COLO829 (cell line): Measurements from ENCODE around the gene NFILZ.
"Not testable (repeated sequence)": the region's sequence is repeated elsewhere in the genome, so short reads cannot be mapped to it uniquely, and the experiment has no call there.

Experiments
- DNase-seq: peaks from one replicate; pipeline ENCODE4 v3.0.0; 2012; ENCODE audit warnings: low spot score

Gene NFILZ

DNA sequence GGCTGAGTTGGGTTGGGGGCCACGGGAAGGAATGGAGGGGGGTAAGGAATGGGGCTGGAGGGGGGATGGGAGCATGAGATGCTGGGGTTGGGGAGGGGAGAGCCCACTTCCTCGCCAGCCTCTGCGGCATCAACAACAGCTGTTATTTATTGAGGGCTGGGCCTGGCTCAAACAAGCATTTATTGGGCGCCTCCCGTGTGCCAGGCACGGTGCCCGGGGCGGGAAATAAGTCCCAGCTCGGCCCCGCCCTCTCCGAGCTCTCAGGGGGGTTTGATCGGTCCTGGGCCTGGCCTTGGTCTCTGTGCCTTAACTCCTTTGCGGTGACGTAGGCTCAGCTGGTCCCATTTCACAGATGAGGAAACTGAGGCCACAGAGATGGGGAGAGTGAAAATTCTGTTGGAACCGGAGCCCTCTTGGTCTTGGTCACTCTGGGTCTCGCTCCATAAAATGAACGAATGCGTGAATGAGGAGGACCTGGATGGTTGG lies 19.0 kb upstream of the NFILZ start:
- no peak for DNase-seq

DNA sequence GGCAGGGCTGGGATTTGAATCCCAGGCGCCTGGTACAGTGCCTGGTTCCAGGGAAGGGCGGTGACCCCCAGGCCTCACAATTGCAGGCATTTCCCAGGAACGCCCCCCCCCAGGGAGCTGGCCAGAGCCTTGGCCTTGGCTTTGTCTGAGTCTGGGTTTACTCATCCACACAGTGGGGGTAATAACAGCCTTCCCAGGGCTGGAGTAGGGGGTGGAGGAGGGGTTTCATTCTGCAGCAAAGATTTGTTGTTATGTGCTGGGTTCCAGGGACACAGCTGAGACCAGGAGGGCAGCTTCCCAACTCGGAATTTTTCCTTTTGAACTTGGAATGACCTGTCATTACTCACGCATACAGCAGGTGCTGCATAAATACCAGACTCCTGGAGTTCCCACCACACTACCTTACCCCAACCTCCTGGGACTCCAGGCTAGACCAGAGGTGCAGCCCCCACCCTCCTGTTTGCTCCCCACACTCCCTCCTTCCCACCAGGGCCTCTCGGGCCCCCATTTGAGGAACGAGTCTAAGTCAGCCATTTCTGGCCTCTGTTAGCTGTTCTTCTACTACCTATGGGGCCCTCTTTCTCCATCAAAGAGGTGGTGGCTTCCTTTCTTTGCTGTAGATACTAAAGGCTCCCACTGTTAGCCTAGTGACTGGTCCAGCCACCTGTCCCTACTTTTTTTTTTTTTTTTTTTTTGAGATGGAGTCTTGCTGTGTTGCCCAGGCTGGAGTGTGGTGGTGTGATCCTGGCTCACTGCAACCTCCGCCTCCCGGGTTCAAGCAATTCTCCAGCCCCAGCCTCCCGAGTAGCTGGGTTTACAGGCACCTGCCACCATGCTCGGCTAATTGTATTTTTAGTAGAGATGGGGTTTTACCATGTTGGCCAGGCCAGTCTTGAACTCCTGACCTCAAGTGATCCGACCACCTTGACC lies 18.3 kb upstream of the NFILZ start:
- no peak for DNase-seq

DNA sequence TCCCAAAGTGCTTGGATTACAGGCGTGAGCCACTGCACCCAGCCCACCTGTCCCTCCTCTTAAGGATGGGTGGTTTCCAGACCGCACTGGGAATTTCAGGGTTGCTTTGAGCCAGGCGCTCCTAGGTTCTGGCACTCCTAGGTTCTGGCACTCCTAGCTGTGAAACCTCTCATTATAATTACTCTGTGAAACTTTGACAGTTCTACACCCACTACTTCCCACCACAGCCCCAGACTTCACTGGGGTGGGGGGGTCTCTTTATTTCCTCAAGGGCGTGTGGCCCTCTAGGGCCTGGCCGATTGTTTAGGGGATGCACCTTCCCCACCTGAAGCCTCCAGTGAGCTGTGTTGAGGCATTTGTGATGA lies 17.6 kb upstream of the NFILZ start:
- DNase-seq = no peak

DNA sequence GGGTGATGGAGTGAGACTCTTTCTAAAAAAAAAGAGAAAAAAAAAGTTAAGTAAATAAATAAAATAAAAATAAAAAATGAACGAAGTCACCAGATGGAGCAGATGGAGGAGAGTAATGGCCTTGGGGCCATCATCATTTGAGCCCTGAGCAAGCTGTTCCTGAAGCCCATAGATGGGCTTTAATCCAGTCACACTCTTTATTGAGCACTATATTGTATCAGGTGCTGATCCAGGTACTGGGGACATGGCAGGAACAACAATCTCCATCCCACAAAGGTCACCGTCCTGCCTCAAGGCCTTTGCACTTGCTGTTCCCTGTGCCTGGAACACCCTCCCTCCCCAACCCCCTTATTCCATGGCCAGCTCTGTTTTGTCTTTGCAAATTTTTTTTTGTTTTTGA lies 16.0 kb upstream of the NFILZ start:
- no peak for DNase-seq

DNA sequence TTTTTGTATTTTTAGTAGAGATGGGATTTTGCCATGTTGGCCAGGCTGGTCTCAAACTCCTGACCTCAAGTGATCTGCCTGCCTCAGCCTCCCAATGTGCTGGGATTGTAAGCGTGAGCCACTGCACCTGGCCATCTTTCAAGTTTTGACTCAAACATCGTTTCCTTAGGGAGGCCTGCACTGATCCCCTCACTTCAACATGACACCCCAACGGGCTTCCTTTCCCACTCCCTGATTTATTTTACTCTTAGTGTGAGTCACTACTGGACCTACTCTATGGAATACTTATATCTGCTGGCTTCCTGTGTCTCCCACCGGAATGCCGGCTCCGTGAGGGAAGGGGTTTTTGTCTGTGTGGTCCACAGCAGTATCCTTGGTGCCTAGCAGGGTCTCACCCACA lies 15.4 kb upstream of the NFILZ start:
- DNase-seq = no peak

DNA sequence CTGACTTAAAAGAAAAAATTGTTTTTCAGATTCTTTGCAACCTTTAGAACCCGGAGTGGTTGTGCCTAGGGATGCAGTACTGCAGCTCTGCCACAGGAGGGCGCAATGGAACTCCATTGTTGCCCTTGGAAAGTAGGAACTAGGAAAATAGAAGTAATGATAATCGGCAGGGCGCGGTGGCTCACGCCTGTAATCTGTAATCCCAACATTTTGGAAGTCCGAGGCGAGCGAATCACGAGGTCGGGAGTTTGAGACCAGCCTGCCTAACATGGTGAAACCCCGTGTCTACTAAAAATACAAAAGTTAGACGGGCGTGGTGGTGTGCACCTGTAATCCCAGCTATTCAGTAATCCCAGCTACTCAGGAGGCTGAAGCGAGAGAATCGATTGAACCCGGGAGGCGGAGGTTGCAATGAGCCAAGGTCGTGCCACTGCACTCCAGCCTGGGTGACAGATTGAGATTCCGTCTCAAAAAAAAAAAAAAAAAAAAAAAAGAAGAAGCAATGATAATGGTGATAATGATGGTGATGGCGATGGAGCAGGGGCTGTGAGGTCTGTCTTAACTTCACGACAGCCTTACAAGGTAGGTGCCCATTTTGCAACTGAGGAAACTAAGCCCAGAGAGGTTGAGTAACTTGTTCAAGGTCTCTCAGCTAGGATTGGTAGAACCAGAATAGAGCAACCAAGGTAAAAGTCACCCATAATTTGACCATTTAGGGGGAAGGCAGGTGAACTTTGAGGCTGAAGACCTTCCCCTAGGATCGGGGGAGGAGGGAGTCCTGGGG lies 14.4 kb upstream of the NFILZ start:
- peak; percentile 75 for DNase-seq

DNA sequence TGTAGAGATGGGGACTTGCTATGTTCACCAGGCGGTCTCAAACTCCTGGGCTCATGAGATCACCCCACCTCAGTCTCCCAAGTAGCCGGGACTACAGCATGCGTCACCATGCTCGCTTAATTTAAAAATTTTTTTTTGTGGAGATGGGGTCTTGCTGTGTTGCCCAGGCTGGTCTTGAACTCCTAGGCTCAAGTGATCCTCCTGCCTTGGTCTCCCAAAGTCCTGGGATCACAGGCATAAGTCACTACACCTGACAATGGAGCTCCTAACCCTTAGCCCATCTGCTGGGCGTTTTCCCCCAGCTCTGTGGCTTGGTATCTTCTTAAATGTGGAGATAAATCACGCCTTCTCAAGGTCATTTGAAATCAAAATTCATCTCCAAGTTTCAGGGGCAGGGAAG lies 13.6 kb upstream of the NFILZ start:
- DNase-seq = no peak

DNA sequence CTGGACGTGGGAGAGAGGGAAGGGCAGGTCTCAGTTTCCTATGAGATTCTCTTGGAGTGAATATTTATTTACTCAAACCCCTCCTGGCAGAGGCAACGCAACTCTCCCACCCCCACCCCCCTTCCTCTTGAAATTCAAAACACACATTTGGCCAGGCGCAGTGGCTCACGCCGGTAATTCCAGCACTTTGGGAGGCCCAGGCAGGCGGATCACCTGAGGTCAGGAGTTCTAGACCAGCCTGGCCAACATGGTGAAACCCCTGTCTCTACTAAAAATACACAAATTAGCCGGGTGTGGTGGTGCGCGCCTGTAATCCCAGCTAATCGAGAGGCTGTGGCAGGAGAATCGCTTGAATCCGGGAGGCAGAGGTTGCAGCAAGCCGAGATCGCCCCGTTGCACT lies 13.1 kb upstream of the NFILZ start:
- DNase-seq = not testable (repeated sequence)

DNA sequence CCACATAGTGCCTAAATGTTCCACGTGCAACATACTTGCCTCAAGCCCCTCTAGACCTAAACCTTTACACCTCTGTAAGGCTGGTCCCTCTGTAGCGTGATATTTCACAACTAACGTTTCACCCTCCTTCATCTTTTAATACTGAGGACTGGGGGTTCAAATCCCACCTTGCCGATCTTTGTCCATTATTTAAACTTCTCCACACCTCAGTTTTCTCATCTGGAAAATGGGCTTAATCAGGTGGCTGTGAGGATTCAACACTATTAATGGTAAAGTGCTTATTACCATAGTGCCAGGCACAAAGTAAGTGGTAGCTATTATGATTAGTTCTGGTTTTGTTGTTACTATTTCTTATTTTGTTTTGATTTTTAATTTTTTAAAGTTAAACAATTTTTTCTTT lies 12.4 kb upstream of the NFILZ start:
- DNase-seq = no peak

DNA sequence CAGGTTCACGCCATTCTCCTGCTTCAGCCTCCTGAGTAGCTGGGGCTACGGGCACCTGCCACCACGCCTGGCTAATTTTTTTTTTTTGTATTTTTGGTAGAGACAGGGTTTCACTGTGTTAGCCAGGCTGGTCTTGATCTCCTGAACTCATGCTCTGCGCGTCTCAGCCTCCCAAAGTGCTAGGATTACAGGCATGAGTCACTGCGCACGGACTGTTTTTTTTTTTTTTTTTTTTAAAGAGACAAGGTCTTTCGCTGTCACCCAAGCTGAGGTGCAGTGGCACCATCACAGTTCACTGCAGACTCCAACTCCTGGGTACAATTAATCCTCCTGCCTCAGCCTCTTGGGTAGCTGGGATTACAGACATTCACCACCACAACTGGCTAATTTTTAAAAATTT lies 11.7 kb upstream of the NFILZ start:
- no peak for DNase-seq

DNA sequence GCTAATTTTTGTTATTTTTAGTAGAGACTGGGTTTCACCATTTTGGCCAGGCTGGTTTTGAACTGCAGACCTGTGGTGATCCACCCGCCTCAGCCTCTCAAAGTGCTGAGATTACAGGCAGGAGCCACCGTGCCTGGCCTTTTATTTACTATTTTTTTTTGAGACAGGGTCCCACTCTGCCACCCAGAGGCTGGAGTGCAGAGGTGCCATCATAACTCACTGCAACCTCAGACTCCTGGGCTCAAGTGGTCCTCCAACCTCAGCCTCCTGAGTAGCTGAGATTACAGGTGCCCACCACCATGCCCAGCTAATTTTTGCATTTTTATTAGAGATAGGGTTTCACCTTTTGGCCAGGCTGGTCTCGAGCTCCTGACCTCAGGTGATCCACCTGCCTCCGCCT lies 7.5 kb upstream of the NFILZ start:
- DNase-seq = not testable (repeated sequence)

DNA sequence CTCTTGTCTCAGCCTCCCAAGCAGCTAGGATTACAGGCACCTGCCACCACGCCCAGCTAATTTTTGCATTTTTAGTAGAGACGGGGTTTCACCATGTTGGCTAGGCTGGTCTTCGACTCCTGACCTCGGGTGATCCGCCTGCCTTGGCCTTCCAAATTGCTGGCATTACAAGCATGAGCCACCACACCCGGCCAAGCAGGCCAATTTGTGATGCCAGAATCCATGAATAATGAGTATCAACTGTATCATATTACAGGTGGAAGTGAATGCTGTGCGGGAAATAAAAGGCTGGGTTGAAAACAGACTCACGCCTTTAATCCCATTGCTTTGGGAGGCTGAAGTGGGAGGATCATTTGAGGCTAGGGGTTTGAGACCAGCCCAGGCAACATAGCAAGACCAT lies 3.6 kb upstream of the NFILZ start:
- no peak for DNase-seq

DNA sequence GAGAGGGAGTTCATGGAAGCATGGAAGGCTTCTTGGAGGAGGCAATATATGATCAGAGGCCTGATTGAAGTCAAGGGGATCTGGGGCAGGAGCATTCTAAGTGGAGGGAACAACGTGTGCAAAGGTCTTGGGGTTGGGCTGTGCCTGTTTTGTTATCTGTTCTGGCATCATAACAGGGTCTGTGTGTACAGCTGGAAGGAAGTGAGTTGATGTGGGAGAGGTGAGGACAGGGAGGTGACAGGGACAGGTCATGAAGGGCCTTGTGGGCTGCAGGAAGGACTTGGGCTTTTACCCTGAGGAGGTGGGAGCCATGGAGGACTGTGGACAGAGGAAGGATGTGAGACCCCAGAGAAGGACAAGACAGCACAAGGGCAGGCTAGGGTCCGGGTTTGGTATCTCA lies 1.2 kb upstream of the NFILZ start:
- no peak for DNase-seq

DNA sequence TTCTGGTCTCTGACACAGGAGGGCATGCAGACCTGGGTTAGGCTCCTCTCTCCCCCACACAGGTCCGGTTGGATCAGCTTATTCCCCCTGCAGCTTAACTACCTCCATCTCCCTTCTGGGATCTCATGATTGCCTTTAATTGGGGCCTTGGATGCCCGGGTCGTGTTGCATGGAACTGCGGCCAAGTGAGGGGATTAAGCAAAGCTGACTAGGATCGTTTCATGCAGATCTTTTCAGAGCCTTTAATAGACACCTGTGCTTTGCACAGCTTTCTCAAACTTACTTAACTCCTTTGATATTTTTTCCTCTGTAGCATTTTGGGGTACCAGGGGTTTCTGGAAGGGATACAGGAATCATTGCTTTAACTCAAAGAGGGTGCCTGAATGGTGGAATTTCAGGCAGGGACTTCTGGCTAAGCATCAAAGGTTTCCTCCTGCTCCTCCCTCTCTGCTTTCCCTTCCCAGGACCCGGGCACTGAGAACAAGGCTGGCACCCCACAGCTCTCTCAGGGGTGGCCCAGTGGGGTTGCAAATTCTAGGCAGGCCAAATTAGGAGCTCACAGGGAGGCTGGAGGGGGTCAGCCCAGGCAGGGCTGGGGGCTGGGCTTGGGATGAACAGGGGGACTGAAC lies 477 bp downstream of the NFILZ start:
- DNase-seq = no peak

DNA sequence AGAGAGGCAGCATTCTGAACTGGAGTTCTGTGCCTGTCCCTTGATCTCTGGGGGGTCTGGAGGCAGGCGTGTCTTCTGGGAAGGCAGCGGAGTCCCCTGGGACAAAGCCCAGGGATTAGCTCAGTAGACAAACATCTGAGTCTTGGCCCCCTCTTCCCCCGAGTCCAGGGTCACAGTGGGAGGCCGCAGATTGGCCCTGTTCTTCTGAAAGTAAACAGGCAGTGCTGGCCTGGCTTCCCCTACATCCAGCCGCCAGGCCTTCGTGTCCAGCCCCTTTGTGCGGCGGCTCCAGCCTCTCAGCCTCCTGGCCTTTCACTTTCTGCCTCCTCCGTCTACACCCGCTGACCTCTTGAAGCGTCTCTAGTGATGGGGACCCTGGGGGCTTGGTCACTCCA lies 989 bp downstream of the NFILZ start:
- DNase-seq = no peak

DNA sequence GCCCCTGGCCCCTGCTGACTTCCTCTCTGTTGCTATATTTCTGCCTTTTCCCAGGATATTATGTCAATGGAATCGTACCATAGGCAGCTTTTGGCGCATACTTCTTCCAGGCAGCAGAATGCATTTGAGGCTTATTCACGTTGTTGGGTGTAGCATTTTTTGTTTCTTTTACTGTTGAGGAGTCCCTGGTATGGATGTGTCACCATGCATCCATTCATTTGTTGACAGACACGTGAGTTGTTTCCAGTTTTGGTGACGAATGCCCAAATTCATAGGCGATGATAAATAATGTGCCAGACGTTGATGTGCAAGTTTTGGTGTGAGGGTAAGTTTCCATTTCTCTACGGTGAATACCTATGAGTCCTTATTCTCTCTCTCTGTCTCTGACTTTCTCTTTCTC lies 5.0 kb downstream of the NFILZ start:
- DNase-seq = no peak

DNA sequence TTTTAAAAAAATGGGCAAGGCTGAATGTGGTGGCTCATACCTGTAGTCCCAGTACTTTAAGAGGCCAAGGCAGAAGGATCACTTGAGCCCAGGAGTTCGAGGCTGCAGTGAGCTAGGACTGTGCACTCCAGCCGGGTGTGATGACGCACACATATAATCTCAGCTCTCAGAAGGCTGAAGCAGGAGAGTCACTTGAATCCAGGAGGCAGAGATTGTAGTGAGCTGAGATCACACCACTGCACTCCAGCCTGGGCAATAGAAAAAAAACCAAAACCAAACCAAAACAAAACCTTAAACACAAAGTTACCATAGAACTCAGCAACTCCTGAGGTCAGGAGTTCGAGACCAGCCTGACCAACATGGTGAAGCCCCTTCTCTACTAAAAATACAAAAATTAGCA lies 6.6 kb downstream of the NFILZ start:
- DNase-seq = not testable (repeated sequence)

DNA sequence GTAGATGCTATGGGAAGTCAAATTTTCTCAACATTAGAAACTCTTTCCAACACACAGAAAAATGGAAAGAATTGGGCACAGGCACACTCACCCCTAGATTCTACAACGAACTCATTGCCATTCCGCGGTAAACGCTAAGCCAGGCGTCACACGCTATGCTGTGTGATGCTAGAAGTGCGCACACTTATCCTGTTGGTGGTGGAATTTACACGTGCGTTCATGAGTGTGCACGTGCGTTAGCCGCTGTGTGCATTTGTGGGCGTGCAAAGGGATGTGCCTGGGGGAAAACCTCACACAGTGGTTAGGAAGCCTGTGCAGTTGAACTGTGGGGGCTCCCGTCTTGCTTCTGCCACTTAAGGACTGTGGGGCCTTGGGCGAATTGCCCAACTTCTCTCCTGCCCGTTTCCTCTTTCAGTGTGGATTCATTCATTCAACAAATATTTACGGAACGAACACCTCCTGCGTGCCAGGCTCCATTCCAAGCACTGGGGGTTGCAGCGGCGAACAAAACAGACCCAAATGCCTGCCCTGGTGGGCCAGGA lies 7.7 kb downstream of the NFILZ start:
- no peak for DNase-seq

DNA sequence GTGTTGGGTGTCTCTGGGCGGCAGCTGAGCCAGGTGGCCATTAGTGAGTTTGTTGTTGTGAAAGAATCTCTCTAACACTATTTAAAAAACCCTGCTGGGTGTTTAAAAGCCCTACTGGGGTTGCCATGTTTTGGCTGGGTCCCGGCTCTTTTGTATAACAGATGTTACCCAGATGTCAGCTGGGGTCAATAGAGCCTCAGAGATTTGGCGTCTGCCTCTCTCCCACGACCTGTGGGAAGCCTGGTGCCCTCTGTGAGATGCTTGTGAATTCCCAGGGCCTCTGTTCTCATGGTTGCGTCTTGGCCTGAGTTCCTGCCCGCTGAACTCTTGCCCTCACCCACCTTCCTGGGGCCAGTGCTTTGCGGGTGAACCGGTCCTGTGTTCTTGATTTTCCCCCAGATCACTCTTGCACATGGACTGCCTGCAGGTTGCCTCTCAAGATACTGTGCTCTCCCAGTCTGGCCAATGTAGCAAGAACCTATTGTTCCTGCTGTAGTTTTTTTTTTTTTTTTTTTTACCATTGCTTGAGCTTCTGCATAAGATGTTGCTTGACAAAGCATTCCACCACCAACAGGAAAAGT lies 9.5 kb downstream of the NFILZ start:
- no peak for DNase-seq

DNA sequence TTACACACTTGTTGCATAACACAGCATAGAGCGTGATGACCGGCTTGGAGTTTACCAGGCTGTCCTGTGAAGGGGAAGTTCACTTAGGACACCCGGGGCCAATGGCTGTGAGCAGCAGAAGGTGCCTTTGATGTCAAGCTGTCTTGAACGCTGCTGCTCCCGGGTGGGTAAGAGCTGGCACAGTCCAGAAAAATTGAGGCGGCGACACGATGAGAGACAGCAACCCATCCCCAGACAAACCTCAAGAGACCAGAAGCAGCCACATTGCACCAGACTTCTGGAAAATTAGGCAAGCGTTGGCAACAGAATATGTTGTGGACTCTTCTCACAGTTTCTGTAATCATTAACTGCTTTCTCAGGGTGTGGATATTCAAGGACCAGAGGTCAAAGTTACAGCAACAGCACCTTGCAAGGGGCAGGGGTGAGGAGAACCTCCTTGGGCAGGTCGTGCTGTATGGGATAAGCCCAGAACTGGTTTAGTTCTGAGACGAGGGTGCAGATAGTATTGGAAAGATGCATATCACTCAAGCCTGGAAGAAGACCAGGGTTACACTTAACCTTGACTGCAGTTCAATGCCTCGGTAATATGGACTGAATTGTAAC lies 10.1 kb downstream of the NFILZ start:
- no peak for DNase-seq

DNA sequence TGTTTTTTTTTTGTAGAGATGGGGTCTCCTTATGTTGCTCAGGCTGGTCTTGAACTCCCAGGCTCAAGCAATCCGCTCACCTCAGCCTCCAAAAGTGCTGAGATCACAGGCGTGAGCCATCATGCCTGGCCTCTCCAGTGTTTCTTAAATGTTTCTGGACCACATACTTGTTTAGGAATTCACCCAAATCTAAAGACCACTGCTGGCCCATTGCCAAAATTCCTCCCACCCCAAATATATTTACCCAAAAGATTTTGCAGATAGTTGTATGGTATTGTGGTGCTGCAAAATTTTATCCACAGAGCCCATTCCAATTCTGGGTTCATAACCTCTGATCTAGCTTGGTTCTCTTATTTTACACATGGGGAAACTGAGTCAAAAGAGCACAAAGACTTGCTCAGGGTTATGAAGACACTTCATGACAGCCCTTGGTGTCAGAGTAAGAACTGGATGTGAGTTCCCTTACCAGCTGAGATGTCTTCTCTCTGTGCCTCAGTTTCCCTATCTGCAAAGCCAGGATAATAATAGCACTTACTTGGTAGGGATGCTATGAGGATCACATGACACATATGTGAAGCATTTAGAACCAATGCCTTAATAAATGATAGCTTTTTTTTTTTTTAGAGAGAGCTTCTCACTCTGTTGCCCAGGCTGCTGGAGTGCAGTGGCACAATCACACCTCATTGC lies 10.9 kb downstream of the NFILZ start:
- DNase-seq = no peak
